GM12878 (cell line): ENCODE results near the gene HOXD3.

Experiments used
- POLR2A ChIP-seq: IDR thresholded peaks from 2 replicates; pipeline ENCODE4 v1.6.1; 2011; ENCODE audit warnings: low read depth, mild to moderate bottlenecking, low read length
- POLR2AphosphoS5 ChIP-seq: IDR thresholded peaks from 2 replicates; pipeline ENCODE4 v1.6.1; 2011; ENCODE audit warnings: mild to moderate bottlenecking, low read length, inconsistent platforms

- TF ChIP-seq POLR2A (no peak), POLR2AphosphoS5 (no peak)
Observed at GRCh38 chr2:176133389-176133788, 23.7 kb upstream of the HOXD3 start.
